ENCODE results near the gene SOS1.
A peak's percentile ranks its signal among the peaks of the same experiment; 100 is the strongest.

The SOS1 gene

GRCh38 chr2:38966006-38966405 lies 154.8 kb downstream of the SOS1 start:
- Histone ChIP-seq H2AFZ (ENCODE audit: low read depth, low read length) (no peak overlapping the region), H3K4me3 (ENCODE audit: low read length) (no peak overlapping the region), H3K4me1 (ENCODE audit: low read length) (no peaks in the 10 kb centered on the region), H3K9ac (ENCODE audit: low read length) (no peak overlapping the region), H3K4me2 (ENCODE audit: low read length) (no peak overlapping the region), H3K79me2 (ENCODE audit: low read length) (no peaks in the 10 kb centered on the region), H3K9me3 (ENCODE audit: insufficient read depth, low read length) (no peaks in the 10 kb centered on the region), H3K36me3 (replicated peaks; ENCODE audit: low read depth, low read length) (no peaks in the 10 kb centered on the region), H3K27ac (ENCODE audit: low read length) (no peak overlapping the region), H4K20me1 (ENCODE audit: insufficient read depth, low read length) (no peaks in the 10 kb centered on the region), H3K27me3 (ENCODE audit: low read depth, low read length) (peaks cover 3% of the 10 kb centered on the region; the same call in 1 of the 2 replicates)
- TF ChIP-seq EZH2phosphoT487 (IDR thresholded peaks at IDR 0.05; ENCODE audit: low read depth) (no peak), CTCF (IDR thresholded peaks at IDR 0.05; ENCODE audit: low read depth, low read length) (no peak)

DNA sequence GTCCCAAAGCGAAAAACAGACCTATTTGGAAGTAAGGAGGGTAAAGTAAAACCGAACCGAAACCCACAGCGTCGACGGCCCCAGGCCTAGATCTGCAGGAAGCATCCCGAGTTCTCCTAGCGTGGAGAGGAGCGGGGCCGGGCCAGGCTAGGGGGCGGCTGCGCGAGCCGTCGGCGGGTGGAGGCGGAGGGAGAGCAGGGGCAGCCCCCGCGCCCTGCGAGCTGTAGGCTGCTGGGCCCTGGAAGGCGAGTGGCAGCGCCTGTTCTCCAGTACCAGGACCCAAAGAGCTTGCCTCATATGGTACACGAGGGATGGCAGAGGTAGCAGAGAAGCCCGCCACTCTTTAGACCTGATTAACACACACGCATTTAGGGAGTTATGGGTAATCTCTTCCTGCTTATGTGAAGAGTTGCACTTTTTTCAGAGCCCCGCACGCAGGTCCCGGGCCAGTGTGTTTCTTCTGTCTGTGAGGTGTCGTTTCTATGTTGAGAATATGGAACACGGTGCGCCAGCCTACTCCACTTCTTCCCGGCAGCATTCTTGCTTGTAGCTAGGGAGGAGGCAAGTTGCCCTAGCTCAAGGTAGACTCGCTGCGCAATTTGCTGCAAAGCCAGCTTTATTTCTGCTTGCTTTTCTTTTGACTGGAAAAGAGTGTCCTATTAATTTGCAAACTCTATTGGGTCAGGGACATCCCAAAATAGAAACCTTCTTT lies 160.1 kb downstream of the SOS1 start:
- Histone ChIP-seq H3K79me2 (ENCODE audit: low read length) (no peaks in the 10 kb centered on the region), H3K36me3 (replicated peaks; ENCODE audit: low read depth, low read length) (no peaks in the 10 kb centered on the region), H3K27ac (ENCODE audit: low read length) (no peak overlapping the region), H3K9ac (ENCODE audit: low read length) (no peak overlapping the region), H3K4me3 (ENCODE audit: low read length) (peak overlapping the region; percentile 17), H3K9me3 (ENCODE audit: insufficient read depth, low read length) (no peaks in the 10 kb centered on the region), H4K20me1 (ENCODE audit: insufficient read depth, low read length) (no peaks in the 10 kb centered on the region), H2AFZ (ENCODE audit: low read depth, low read length) (peak overlapping the region; percentile 31; the same call in 1 of the 2 replicates), H3K4me2 (ENCODE audit: low read length) (peak overlapping the region; percentile 7; the same call in 1 of the 2 replicates), H3K27me3 (ENCODE audit: low read depth, low read length) (peaks cover 5% of the 10 kb centered on the region), H3K4me1 (ENCODE audit: low read length) (no peaks in the 10 kb centered on the region)
- no peak for TF ChIP-seq EZH2phosphoT487 (IDR thresholded peaks at IDR 0.05; ENCODE audit: low read depth)
- no peak for TF ChIP-seq CTCF (IDR thresholded peaks at IDR 0.05; ENCODE audit: low read depth, low read length)

DNA sequence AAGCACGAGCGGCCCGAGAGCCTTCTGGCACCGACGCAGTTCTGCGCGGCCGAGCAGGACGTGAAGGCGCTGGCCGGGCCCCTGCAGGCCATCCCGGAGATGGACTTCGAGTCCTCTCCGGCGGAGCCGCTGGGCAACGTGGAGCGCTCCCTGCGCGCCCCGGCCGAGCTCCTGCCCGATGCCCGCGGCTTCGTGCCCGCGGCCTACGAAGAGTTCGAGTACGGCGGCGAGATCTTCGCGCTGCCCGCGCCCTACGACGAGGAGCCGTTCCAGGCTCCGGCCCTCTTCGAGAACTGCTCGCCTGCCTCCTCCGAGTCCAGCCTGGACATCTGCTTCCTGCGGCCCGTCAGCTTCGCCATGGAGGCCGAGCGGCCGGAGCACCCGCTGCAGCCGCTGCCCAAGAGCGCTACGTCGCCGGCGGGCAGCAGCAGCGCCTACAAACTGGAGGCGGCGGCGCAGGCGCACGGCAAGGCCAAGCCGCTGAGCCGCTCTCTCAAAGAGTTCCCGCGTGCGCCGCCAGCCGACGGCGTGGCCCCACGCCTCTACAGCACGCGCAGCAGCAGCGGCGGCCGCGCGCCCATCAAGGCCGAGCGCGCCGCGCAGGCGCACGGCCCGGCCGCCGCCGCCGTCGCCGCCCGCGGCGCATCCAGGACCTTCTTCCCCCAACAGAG lies 160.8 kb downstream of the SOS1 start:
- Histone ChIP-seq H3K27me3 (ENCODE audit: low read depth, low read length) (peaks cover 5% of the 10 kb centered on the region), H3K4me3 (ENCODE audit: low read length) (no peak overlapping the region), H3K9me3 (ENCODE audit: insufficient read depth, low read length) (no peaks in the 10 kb centered on the region), H3K27ac (ENCODE audit: low read length) (no peak overlapping the region), H3K36me3 (replicated peaks; ENCODE audit: low read depth, low read length) (no peaks in the 10 kb centered on the region), H2AFZ (ENCODE audit: low read depth, low read length) (no peak overlapping the region), H3K4me1 (ENCODE audit: low read length) (no peaks in the 10 kb centered on the region), H4K20me1 (ENCODE audit: insufficient read depth, low read length) (no peaks in the 10 kb centered on the region), H3K79me2 (ENCODE audit: low read length) (no peaks in the 10 kb centered on the region), H3K4me2 (ENCODE audit: low read length) (no peak overlapping the region), H3K9ac (ENCODE audit: low read length) (no peak overlapping the region)
- TF ChIP-seq CTCF (IDR thresholded peaks at IDR 0.05; ENCODE audit: low read depth, low read length): no peak
- no peak for TF ChIP-seq EZH2phosphoT487 (IDR thresholded peaks at IDR 0.05; ENCODE audit: low read depth)

GRCh38 chr2:38959466-38959865 lies 161.4 kb downstream of the SOS1 start:
- Histone ChIP-seq H3K36me3 (replicated peaks; ENCODE audit: low read depth, low read length) (no peaks in the 10 kb centered on the region), H3K4me3 (ENCODE audit: low read length) (no peak overlapping the region), H3K4me1 (ENCODE audit: low read length) (no peaks in the 10 kb centered on the region), H3K9ac (ENCODE audit: low read length) (no peak overlapping the region), H3K27me3 (ENCODE audit: low read depth, low read length) (peaks cover 5% of the 10 kb centered on the region), H3K79me2 (ENCODE audit: low read length) (no peaks in the 10 kb centered on the region), H3K9me3 (ENCODE audit: insufficient read depth, low read length) (no peaks in the 10 kb centered on the region), H3K4me2 (ENCODE audit: low read length) (no peak overlapping the region), H2AFZ (ENCODE audit: low read depth, low read length) (no peak overlapping the region), H3K27ac (ENCODE audit: low read length) (no peak overlapping the region), H4K20me1 (ENCODE audit: insufficient read depth, low read length) (no peaks in the 10 kb centered on the region)
- TF ChIP-seq CTCF (IDR thresholded peaks at IDR 0.05; ENCODE audit: low read depth, low read length) (no peak), EZH2phosphoT487 (IDR thresholded peaks at IDR 0.05; ENCODE audit: low read depth) (no peak)

All from OCI-LY3 (cell line).